Activated naive CD4-positive, alpha-beta T cell treated with anti-CD3 and anti-CD28 coated beads for 36 hours (primary cell): Measurements from ENCODE around the gene NEK5. TPM values are rescaled to one million over a fixed set of nuclear protein-coding genes. Genes with fewer than 3 reads are reported as not detected.

ENCODE experiments used
- CTCF ChIA-PET: fragments of 350-600 bp; sonication (Branson Sonifier 250); formaldehyde crosslinking; loops from one replicate; lab custom pipeline; 2021; ENCODE audit warnings: antibody characterized with exemption; lab: Charles Lee
- DNase-seq: peaks from one replicate; pipeline ENCODE4 v3.0.0-alpha.2; 2020
- H3K27ac Mint-ChIP-seq: one replicate; pipeline ENCODE4 v1.8.0; 2021; ENCODE audit warnings: mild to moderate bottlenecking, mixed read lengths
- H3K27me3 Mint-ChIP-seq: one replicate; pipeline ENCODE4 v1.8.0; 2021; ENCODE audit warnings: low read depth, mixed read lengths
- H3K36me3 Mint-ChIP-seq: one replicate; pipeline ENCODE4 v1.8.0; 2021; ENCODE audit warnings: low read depth, mixed read lengths
- H3K4me1 Mint-ChIP-seq: one replicate; pipeline ENCODE4 v1.8.0; 2021; ENCODE audit warnings: low read depth, mixed read lengths
- H3K4me3 Mint-ChIP-seq: one replicate; pipeline ENCODE4 v1.8.0; 2021; ENCODE audit warnings: mild to moderate bottlenecking, moderate library complexity, mixed read lengths
- H3K9me3 Mint-ChIP-seq: one replicate; pipeline ENCODE4 v1.8.0; 2021; ENCODE audit warnings: mixed read lengths
- intact Hi-C: fragments of 100-400 bp; cut with micrococcal nuclease; formaldehyde crosslinking; loops from one replicate; pipeline ENCODE4 v1.15.1; 2023
- total RNA-seq, 2 experiments: library from RNA; stranded (reverse); gene quantifications; one replicate each; pipeline ENCODE4 v1.2.3, GENCODE V29; 2021

The NEK5 gene
- total RNA-seq, 2 experiments from 2014 or later, result 0.10 to 0.14 TPM

- Mint-ChIP-seq H3K9me3 (no peaks in the 10 kb centered on the region), H3K4me3 (no peak overlapping the region), H3K27ac (no peak overlapping the region), H3K4me1 (peaks cover 4% of the 10 kb centered on the region), H3K36me3 (no peaks in the 10 kb centered on the region), H3K27me3 (peaks cover 9% of the 10 kb centered on the region)
- CTCF ChIA-PET, result no interaction called here
- no peak for DNase-seq
- intact Hi-C loops, result no loop called here
Observed at GRCh38 chr13:52005841-52006522, 122.9 kb downstream of the NEK5 start.

- Mint-ChIP-seq H3K9me3 (no peaks in the 10 kb centered on the region), H3K4me1 (no peaks in the 10 kb centered on the region), H3K4me3 (no peak overlapping the region), H3K27ac (no peak overlapping the region), H3K27me3 (peaks cover 3% of the 10 kb centered on the region), H3K36me3 (no peaks in the 10 kb centered on the region)
- intact Hi-C loops, result no loop called here
- CTCF ChIA-PET, result interaction anchor here (8.1 kb wide), 1 partner anchor 122 kb away, joined by 55 read pairs; the partner anchor contains the start of gene NEK5
- no peak for DNase-seq
Observed at GRCh38 chr13:52004511-52005170, 124.2 kb downstream of the NEK5 start.

GRCh38 chr13:52003541-52003940, 125.3 kb downstream of the NEK5 start:
- no peaks in the 10 kb centered on the region for H3K9me3 Mint-ChIP-seq
- no peak overlapping the region for H3K4me3 Mint-ChIP-seq
- no peak overlapping the region for H3K27ac Mint-ChIP-seq
- H3K27me3 Mint-ChIP-seq, result peaks cover 3% of the 10 kb centered on the region
- H3K36me3 Mint-ChIP-seq, result no peaks in the 10 kb centered on the region
- CTCF ChIA-PET, result interaction anchor here (0.5 to 8.1 kb wide), 3 partner anchors 63 to 138 kb away, joined by 3 to 55 read pairs (median 4); partner anchors contain the start of gene NEK5
- no peak for DNase-seq
- H3K4me1 Mint-ChIP-seq, result no peaks in the 10 kb centered on the region
- intact Hi-C loops, result no loop called here

- Mint-ChIP-seq H3K9me3 (no peaks in the 10 kb centered on the region), H3K27ac (no peak overlapping the region), H3K4me1 (no peaks in the 10 kb centered on the region), H3K4me3 (no peak overlapping the region), H3K27me3 (peaks cover 3% of the 10 kb centered on the region), H3K36me3 (no peaks in the 10 kb centered on the region)
- no peak for DNase-seq
- CTCF ChIA-PET, result interaction anchor here (0.6 to 8.1 kb wide), 5 partner anchors 10 to 124 kb away, joined by 3 to 55 read pairs (median 3); partner anchors contain the start of genes ALG11 and NEK5
- intact Hi-C loops, result no loop called here
Observed at GRCh38 chr13:52002361-52002760, 126.5 kb downstream of the NEK5 start.

- H3K4me3 Mint-ChIP-seq, result no peak overlapping the region
- no peaks in the 10 kb centered on the region for H3K36me3 Mint-ChIP-seq
- H3K4me1 Mint-ChIP-seq, result no peaks in the 10 kb centered on the region
- no peak overlapping the region for H3K27ac Mint-ChIP-seq
- H3K9me3 Mint-ChIP-seq, result no peaks in the 10 kb centered on the region
- CTCF ChIA-PET, result interaction anchor here (0.6 to 8.1 kb wide), 9 partner anchors 9 to 343 kb away, joined by 3 to 55 read pairs (median 6); partner anchors contain the start of genes ALG11 and NEK5
- DNase-seq, result no peak
- H3K27me3 Mint-ChIP-seq, result no peaks in the 10 kb centered on the region
- intact Hi-C loops, result loop anchor here (1.0 kb wide), 2 partner anchors 126 to 449 kb away; partner anchors contain the start of gene VPS36
Observed at GRCh38 chr13:52001120-52001731, 127.6 kb downstream of the NEK5 start.

GRCh38 chr13:51999921-52000320, 129.0 kb downstream of the NEK5 start:
- Mint-ChIP-seq H3K27ac (no peak overlapping the region), H3K9me3 (no peaks in the 10 kb centered on the region), H3K4me1 (no peaks in the 10 kb centered on the region), H3K4me3 (no peak overlapping the region), H3K27me3 (no peaks in the 10 kb centered on the region), H3K36me3 (no peaks in the 10 kb centered on the region)
- intact Hi-C loops, result no loop called here
- CTCF ChIA-PET, result interaction anchor here (1.0 to 8.1 kb wide), 5 partner anchors 8 to 127 kb away, joined by 3 to 55 read pairs (median 9); partner anchors contain the start of gene NEK5
- DNase-seq, result no peak

- intact Hi-C loops, result no loop called here
- Mint-ChIP-seq H3K9me3 (no peaks in the 10 kb centered on the region), H3K4me3 (no peak overlapping the region), H3K27me3 (no peaks in the 10 kb centered on the region), H3K36me3 (no peaks in the 10 kb centered on the region), H3K4me1 (no peaks in the 10 kb centered on the region), H3K27ac (no peak overlapping the region)
- no peak for DNase-seq
- CTCF ChIA-PET, result interaction anchor here (1.0 to 8.1 kb wide), 5 partner anchors 8 to 128 kb away, joined by 3 to 55 read pairs (median 9); partner anchors contain the start of gene NEK5
Observed at GRCh38 chr13:51999510-51999911, 129.4 kb downstream of the NEK5 start.

- no peaks in the 10 kb centered on the region for H3K4me1 Mint-ChIP-seq
Observed at GRCh38 chr13:51998723-51999509, 130.0 kb downstream of the NEK5 start.

GRCh38 chr13:51997641-51998330, 131.1 kb downstream of the NEK5 start:
- H3K27ac Mint-ChIP-seq, result no peak overlapping the region
- no peaks in the 10 kb centered on the region for H3K9me3 Mint-ChIP-seq
- intact Hi-C loops, result no loop called here
- H3K27me3 Mint-ChIP-seq, result no peaks in the 10 kb centered on the region
- CTCF ChIA-PET, result interaction anchor here (0.7 to 8.1 kb wide), 2 partner anchors 90 to 129 kb away, joined by 3 to 55 read pairs; partner anchors contain the start of gene NEK5
- no peak overlapping the region for H3K4me3 Mint-ChIP-seq
- no peaks in the 10 kb centered on the region for H3K36me3 Mint-ChIP-seq
- no peaks in the 10 kb centered on the region for H3K4me1 Mint-ChIP-seq
- no peak for DNase-seq

More at GRCh38 chr13:51998723-51999509, 130.0 kb downstream of the NEK5 start:
- Mint-ChIP-seq H3K36me3 (no peaks in the 10 kb centered on the region), H3K4me3 (no peak overlapping the region), H3K27ac (no peak overlapping the region), H3K9me3 (no peaks in the 10 kb centered on the region), H3K27me3 (no peaks in the 10 kb centered on the region)
- no peak for DNase-seq
- intact Hi-C loops, result no loop called here
- CTCF ChIA-PET, result interaction anchor here (1.0 to 8.1 kb wide), 3 partner anchors 82 to 128 kb away, joined by 3 to 55 read pairs (median 3); partner anchors contain the start of gene NEK5

GRCh38 chr13:51997186-51997585, 131.7 kb downstream of the NEK5 start:
- Mint-ChIP-seq H3K36me3 (no peaks in the 10 kb centered on the region), H3K27ac (no peak overlapping the region), H3K4me3 (no peak overlapping the region), H3K27me3 (no peaks in the 10 kb centered on the region), H3K9me3 (no peaks in the 10 kb centered on the region), H3K4me1 (no peaks in the 10 kb centered on the region)
- CTCF ChIA-PET, result interaction anchor here (0.7 to 8.1 kb wide), 2 partner anchors 91 to 129 kb away, joined by 3 to 55 read pairs; partner anchors contain the start of gene NEK5
- DNase-seq, result no peak
- intact Hi-C loops, result no loop called here

GRCh38 chr13:51996641-51997040, 132.2 kb downstream of the NEK5 start:
- no peak overlapping the region for H3K4me3 Mint-ChIP-seq
- H3K9me3 Mint-ChIP-seq, result no peaks in the 10 kb centered on the region
- CTCF ChIA-PET, result no interaction called here
- no peaks in the 10 kb centered on the region for H3K36me3 Mint-ChIP-seq
- no peak for DNase-seq
- no peaks in the 10 kb centered on the region for H3K4me1 Mint-ChIP-seq
- intact Hi-C loops, result no loop called here
- no peak overlapping the region for H3K27ac Mint-ChIP-seq
- H3K27me3 Mint-ChIP-seq, result no peaks in the 10 kb centered on the region
